Activated T-helper 1 cell treated with anti-CD3 and anti-CD28 coated beads, Interleukin-12 subunit alpha, Interleukin-12 subunit beta, Interleukin-2, Interleukin-4 antibody, amounts not matched to agents 30 ng/mL and 10 ng/mL and 1 ng/mL, durations not matched to agents 14 hours and 24 hours and 36 hours (primary cell): ENCODE measurements around the gene SYNGR3. TPM values are rescaled to one million over a fixed set of nuclear protein-coding genes. Genes with fewer than 3 reads are reported as not detected.

Source experiments
- DNase-seq: peaks from one replicate; pipeline ENCODE4 v3.0.0; 2021; ENCODE audit warnings: low spot score
- H3K27ac Mint-ChIP-seq: one replicate; pipeline ENCODE4 v1.8.0; 2021; ENCODE audit warnings: mild to moderate bottlenecking, mixed read lengths
- H3K27me3 Mint-ChIP-seq: one replicate; pipeline ENCODE4 v1.8.0; 2022; ENCODE audit warnings: mild to moderate bottlenecking, moderate library complexity, mixed read lengths; ENCODE audit not compliant: insufficient read depth
- H3K36me3 Mint-ChIP-seq: one replicate; pipeline ENCODE4 v1.8.0; 2021; ENCODE audit warnings: low read depth, mixed read lengths
- H3K4me1 Mint-ChIP-seq: one replicate; pipeline ENCODE4 v1.8.0; 2021; ENCODE audit warnings: low read depth, mixed read lengths
- H3K4me3 Mint-ChIP-seq: one replicate; pipeline ENCODE4 v1.8.0; 2021; ENCODE audit warnings: mild to moderate bottlenecking, moderate library complexity, mixed read lengths
- H3K9me3 Mint-ChIP-seq: one replicate; pipeline ENCODE4 v1.8.0; 2021; ENCODE audit warnings: mixed read lengths
- intact Hi-C: fragments of 100-400 bp; cut with micrococcal nuclease; formaldehyde crosslinking; loops from one replicate; pipeline ENCODE4 v1.15.1; 2024
- total RNA-seq: library from RNA; stranded (reverse); gene quantifications from 2 replicates; pipeline ENCODE4 v1.2.3, GENCODE V29; 2022

Gene SYNGR3
- total RNA-seq, 1 donor from 2014 or later = 26.3 TPM

GRCh38 chr16:2037647-2038381 lies 48.0 kb downstream of the SYNGR3 start:
- intact Hi-C loops = no loop called here
- no peak overlapping the region for H3K4me3 Mint-ChIP-seq
- H3K9me3 Mint-ChIP-seq = no peaks in the 10 kb centered on the region
- no peaks in the 10 kb centered on the region for H3K4me1 Mint-ChIP-seq
- no peaks in the 10 kb centered on the region for H3K36me3 Mint-ChIP-seq
- no peak overlapping the region for H3K27ac Mint-ChIP-seq
- H3K27me3 Mint-ChIP-seq = no peaks in the 10 kb centered on the region
- DNase-seq = no peak

GRCh38 chr16:2038382-2039231 lies 48.8 kb downstream of the SYNGR3 start:
- intact Hi-C loops = no loop called here

GRCh38 chr16:2039274-2040031 lies 49.7 kb downstream of the SYNGR3 start:
- no peaks in the 10 kb centered on the region for H3K9me3 Mint-ChIP-seq
- no peak overlapping the region for H3K4me3 Mint-ChIP-seq
- no peaks in the 10 kb centered on the region for H3K4me1 Mint-ChIP-seq
- intact Hi-C loops = loop anchor here (10.0 kb wide), 1 partner anchor 615 kb away; the partner anchor contains the start of gene UQCC4
- H3K36me3 Mint-ChIP-seq = no peaks in the 10 kb centered on the region
- DNase-seq = no peak
- no peak overlapping the region for H3K27ac Mint-ChIP-seq
- no peaks in the 10 kb centered on the region for H3K27me3 Mint-ChIP-seq

More at GRCh38 chr16:2038382-2039231, 48.8 kb downstream of the SYNGR3 start:
- Mint-ChIP-seq H3K27ac (no peak overlapping the region), H3K27me3 (no peaks in the 10 kb centered on the region), H3K4me1 (no peaks in the 10 kb centered on the region), H3K9me3 (no peaks in the 10 kb centered on the region), H3K4me3 (no peak overlapping the region), H3K36me3 (no peaks in the 10 kb centered on the region)
- no peak for DNase-seq

- Mint-ChIP-seq H3K9me3 (no peaks in the 10 kb centered on the region), H3K36me3 (no peaks in the 10 kb centered on the region), H3K4me1 (no peaks in the 10 kb centered on the region), H3K4me3 (no peak overlapping the region), H3K27ac (no peak overlapping the region), H3K27me3 (no peaks in the 10 kb centered on the region)
- no peak for DNase-seq
- intact Hi-C loops = loop anchor here (10.0 kb wide), 1 partner anchor 615 kb away; the partner anchor contains the start of gene UQCC4
These were observed 50.4 kb downstream of the SYNGR3 start for GRCh38 chr16:2040041-2040786.

- intact Hi-C loops = loop anchor here (10.0 kb wide), 1 partner anchor 616 kb away; the partner anchor contains the start of gene UQCC4
- no peak overlapping the region for H3K27ac Mint-ChIP-seq
- DNase-seq = no peak
- H3K36me3 Mint-ChIP-seq = no peaks in the 10 kb centered on the region
- H3K4me3 Mint-ChIP-seq = no peak overlapping the region
- no peaks in the 10 kb centered on the region for H3K27me3 Mint-ChIP-seq
- no peaks in the 10 kb centered on the region for H3K4me1 Mint-ChIP-seq
- no peaks in the 10 kb centered on the region for H3K9me3 Mint-ChIP-seq
These were observed 51.2 kb downstream of the SYNGR3 start for GRCh38 chr16:2040787-2041522.

- Mint-ChIP-seq H3K36me3 (peaks cover 2% of the 10 kb centered on the region), H3K27me3 (no peaks in the 10 kb centered on the region), H3K27ac (no peak overlapping the region), H3K4me3 (no peak overlapping the region), H3K9me3 (no peaks in the 10 kb centered on the region), H3K4me1 (peaks cover 12% of the 10 kb centered on the region)
- intact Hi-C loops = loop anchor here (10.0 kb wide), 1 partner anchor 618 kb away; the partner anchor contains the start of gene UQCC4
- DNase-seq = no peak
These were observed 52.6 kb downstream of the SYNGR3 start for GRCh38 chr16:2042171-2042985.

GRCh38 chr16:2042986-2043666 lies 53.4 kb downstream of the SYNGR3 start:
- no peak overlapping the region for H3K27ac Mint-ChIP-seq
- intact Hi-C loops = loop anchor here (10.0 kb wide), 1 partner anchor 618 kb away; the partner anchor contains the start of gene UQCC4
- H3K27me3 Mint-ChIP-seq = no peaks in the 10 kb centered on the region

More at GRCh38 chr16:2042986-2043666, 53.4 kb downstream of the SYNGR3 start:
- no peak overlapping the region for H3K4me3 Mint-ChIP-seq
- no peak for DNase-seq
- H3K4me1 Mint-ChIP-seq = peaks cover 12% of the 10 kb centered on the region
- peaks cover 3% of the 10 kb centered on the region for H3K36me3 Mint-ChIP-seq
- H3K9me3 Mint-ChIP-seq = no peaks in the 10 kb centered on the region

Other genes with a start within 250 kb of the SYNGR3 start
- 49.5 and 49.9 TPM in 2 replicates for gene NME3, start 218.4 kb upstream of the SYNGR3 start, total RNA-seq
- gene EME2, start 217.2 kb upstream of the SYNGR3 start, total RNA-seq = 31.0 and 32.7 TPM in 2 replicates
- 209 and 215 TPM in 2 replicates for gene MRPS34, start 216.8 kb upstream of the SYNGR3 start, total RNA-seq
- 30.3 and 30.8 TPM in 2 replicates for gene SPSB3, start 207.4 kb upstream of the SYNGR3 start, total RNA-seq
- 81.6 and 82.8 TPM in 2 replicates for gene NUBP2, start 207.0 kb upstream of the SYNGR3 start, total RNA-seq
- gene IGFALS, start 196.3 kb upstream of the SYNGR3 start, total RNA-seq = not detected in 2 replicates
- 57.8 and 58.7 TPM in 2 replicates for gene HAGH, start 163.1 kb upstream of the SYNGR3 start, total RNA-seq
- gene FAHD1, start 162.8 kb upstream of the SYNGR3 start, total RNA-seq = 19.4 and 20.2 TPM in 2 replicates
- not detected in 2 replicates for gene MEIOB, start 117.8 kb upstream of the SYNGR3 start, total RNA-seq
- gene HS3ST6, start 71.6 kb upstream of the SYNGR3 start, total RNA-seq = not detected in 2 replicates
- gene MSRB1, start 46.8 kb upstream of the SYNGR3 start, total RNA-seq = 22.1 and 26.1 TPM in 2 replicates
- gene RPL3L, start 35.3 kb upstream of the SYNGR3 start, total RNA-seq = 1.1 and 1.9 TPM in 2 replicates
- gene NDUFB10, start 30.4 kb upstream of the SYNGR3 start, total RNA-seq = 134 and 138 TPM in 2 replicates
- gene RPS2, start 25.1 kb upstream of the SYNGR3 start, total RNA-seq = 3,144 and 3,145 TPM in 2 replicates
- gene RNF151, start 23.1 kb upstream of the SYNGR3 start, total RNA-seq = 0.70 and 0.93 TPM in 2 replicates
- 84.9 and 87.3 TPM in 2 replicates for gene TBL3, start 17.9 kb upstream of the SYNGR3 start, total RNA-seq
- 0.24 TPM in 1 of 2 replicates, not detected in the other for gene NOXO1, start 8.5 kb upstream of the SYNGR3 start, total RNA-seq
- 46.2 and 54.0 TPM in 2 replicates for gene GFER, start 5.8 kb upstream of the SYNGR3 start, total RNA-seq
- 100 and 105 TPM in 2 replicates for gene ZNF598, start 19.9 kb downstream of the SYNGR3 start, total RNA-seq
- gene NPW, start 29.8 kb downstream of the SYNGR3 start, total RNA-seq = 3.6 and 3.9 TPM in 2 replicates
- 2.2 and 2.5 TPM in 2 replicates for gene NHERF2, start 36.9 kb downstream of the SYNGR3 start, total RNA-seq
- gene NTHL1, start 57.9 kb downstream of the SYNGR3 start, total RNA-seq = 50.0 and 52.7 TPM in 2 replicates
- 96.4 and 111 TPM in 2 replicates for gene TSC2, start 58.0 kb downstream of the SYNGR3 start, total RNA-seq
- gene PKD1, start 145.9 kb downstream of the SYNGR3 start, total RNA-seq = 92.5 and 104 TPM in 2 replicates
- gene RAB26, start 158.7 kb downstream of the SYNGR3 start, total RNA-seq = 0.24 and 0.70 TPM in 2 replicates
- 70.4 and 73.1 TPM in 2 replicates for gene TRAF7, start 165.8 kb downstream of the SYNGR3 start, total RNA-seq
- gene CASKIN1, start 206.6 kb downstream of the SYNGR3 start, total RNA-seq = 1.0 and 1.2 TPM in 2 replicates
- gene MLST8, start 215.5 kb downstream of the SYNGR3 start, total RNA-seq = 57.0 and 61.9 TPM in 2 replicates
- 24.7 and 25.1 TPM in 2 replicates for gene BRICD5, start 220.9 kb downstream of the SYNGR3 start, total RNA-seq
- gene PGP, start 224.9 kb downstream of the SYNGR3 start, total RNA-seq = 37.2 and 37.7 TPM in 2 replicates
- gene E4F1, start 233.6 kb downstream of the SYNGR3 start, total RNA-seq = 35.6 and 37.4 TPM in 2 replicates
- gene DNASE1L2, start 246.5 kb downstream of the SYNGR3 start, total RNA-seq = 1.6 and 2.2 TPM in 2 replicates